Keratinocyte (primary cell): ENCODE measurements around the gene MIGA1.

ENCODE experiments used
- CTCF ChIP-seq, 3 experiments: IDR thresholded peaks in 1 of 3; conservative IDR thresholded peaks in 1 of 3; optimal IDR thresholded peaks in 1 of 3; 2 replicates in 2 of 3; 3 replicates in 1 of 3; pipeline versions ENCODE3 to v1.5.1; 2011; ENCODE audit warnings: low read length in 3 of 3, mild to moderate bottlenecking in 3 of 3, moderate library complexity in 2 of 3, control low read depth in 1 of 3, inconsistent platforms in 1 of 3; ENCODE audit not compliant: insufficient read depth in 2 of 3; ENCODE audit errors: extremely low read depth in 1 of 3
- EZH2 ChIP-seq: IDR thresholded peaks from one replicate; pipeline ENCODE4 v1.6.1; 2012; ENCODE audit warnings: inconsistent platforms, mild to moderate bottlenecking, low read length, moderate library complexity

- TF ChIP-seq CTCF (optimal IDR thresholded peaks at IDR 0.05 in 1 of 3, IDR thresholded peaks at IDR 0.05 in 1 of 3, conservative IDR thresholded peaks at IDR 0.05 in 1 of 3; ENCODE audit: extremely low read depth in 1 of 3, insufficient read depth in 2 of 3, low read length in 3 of 3) = no peak
- TF ChIP-seq EZH2 = no peak
These were observed 103.0 kb downstream of the MIGA1 start for GRCh38 chr1:77882411-77882810.
